Psoas muscle (tissue), 8 donors: ENCODE results near the gene PDE9A. TPM values are rescaled to one million over a fixed set of nuclear protein-coding genes. Genes with fewer than 3 reads are reported as not detected.

Source experiments
- ATAC-seq, 4 donors: fragments of 200-7000 bp; cut with Tn5 transposase; one replicate each; pipeline ENCODE4 v1.9.1; 2020; ENCODE audit warnings: moderate library complexity in 3 of 4, mild to moderate bottlenecking in 2 of 4
- DNase-seq, 2 donors: peaks; one replicate each; pipeline ENCODE4 v3.0.0-alpha.2; 2020
- H3K27ac ChIP-seq: fragments of 200-600 bp; one replicate; pipeline ENCODE4 v1.8.0; 2022
- H3K27me3 ChIP-seq, 3 donors: fragments of 200-600 bp in 1 of 3; one replicate each; pipeline versions ENCODE4 v1.6.1 to v1.8.0; 2013 to 2022; ENCODE audit warnings: low read length in 2 of 3, mild to moderate bottlenecking in 2 of 3, moderate library complexity in 1 of 3; ENCODE audit not compliant: insufficient read depth in 3 of 3
- H3K36me3 ChIP-seq, 2 donors: fragments of 200-600 bp in 1 of 2; one replicate each; pipeline versions ENCODE4 v1.6.1 to v1.8.0; 2013 to 2022; ENCODE audit warnings: low read depth in 1 of 2, mild to moderate bottlenecking in 1 of 2, moderate library complexity in 1 of 2; ENCODE audit not compliant: insufficient read depth in 1 of 2
- H3K4me1 ChIP-seq: fragments of 200-600 bp; one replicate; pipeline ENCODE4 v1.8.0; 2022
- H3K4me3 ChIP-seq: fragments of 200-600 bp; one replicate; pipeline ENCODE4 v1.8.0; 2022; ENCODE audit warnings: mild to moderate bottlenecking
- H3K9me3 ChIP-seq: fragments of 200-600 bp; one replicate; pipeline ENCODE4 v1.8.0; 2022
- CTCF ChIP-seq: fragments of 200-600 bp; IDR thresholded peaks from one replicate; pipeline ENCODE4 v1.8.0; 2022; ENCODE audit warnings: antibody characterized with exemption
- WGBS, 3 donors: extraction: QIAGEN DNeasy Blood & Tissue Kit; methylation state at CpG; one replicate each; pipeline versions ENCODE4 v1.1.6 to v1.1.7; 2013; 5-methylcytosine and 5-hydroxymethylcytosine counted together
- intact Hi-C, 2 donors: fragments of 100-400 bp; cut with DNase I; formaldehyde crosslinking; loops; one replicate each; pipeline versions ENCODE4 v1.11.0 to v1.14.2; 2022
- polyA plus RNA-seq, 3 donors: library from polyadenylated mRNA; stranded (reverse); fragments of 200-250 nt; gene quantifications; one replicate each; pipeline ENCODE4 v1.2.3, GENCODE V29; 2013
- total RNA-seq, 4 donors: library from RNA; stranded (reverse); fragmentation: NEBNext Ultra II Directional in 2 of 4; extraction: Animal tissue kit (Norgen Biotek cat#: 25700) in 2 of 4; gene quantifications; one replicate each; pipeline versions ENCODE4 v1.2.1 to v1.2.4, GENCODE V29; 2021 to 2023
- donor health status: healthy with polysubstance abuse.
- donor health status: DM: no; HTN: no; CAD: no; lungs with moderate emphysema.
- donor health status: Bipolar disorder and iron deficiency.
- donor health status: healthy.
- donor health status: DM: yes; HTN: yes; CAD: no.
- donor health status: DM: no; HTN: no; CAD: no.
- donor health status: DM: no; HTN: no; CAD: no.
- donor health status: DM: yes; HTN: yes; CAD: no.

PDE9A gene
- total and polyA plus RNA-seq, 7 donors: 1.2 to 4.3 (median 1.8) TPM

- no peak for ATAC-seq
- intact Hi-C loops: no loop called here
- Histone ChIP-seq H3K36me3 (no peaks in the 10 kb centered on the region), H3K27me3 (peaks cover 0 to 22% (median 0%) of the 10 kb centered on the region in 3 donors), H3K9me3 (no peaks in the 10 kb centered on the region), H3K4me1 (peaks cover 8% of the 10 kb centered on the region), H3K27ac (no peak overlapping the region), H3K4me3 (no peak overlapping the region)
- TF ChIP-seq CTCF: no peak
- 86 to 89% (median 88%) methylated on average over 12 of the region's 12 CpGs for WGBS, 3 donors
- DNase-seq: no peak
These were observed 83.4 kb downstream of the PDE9A start for GRCh38 chr21:42736646-42737350.

GRCh38 chr21:42737951-42738590 lies 84.7 kb downstream of the PDE9A start:
- no peak overlapping the region for H3K4me3 ChIP-seq

DNA sequence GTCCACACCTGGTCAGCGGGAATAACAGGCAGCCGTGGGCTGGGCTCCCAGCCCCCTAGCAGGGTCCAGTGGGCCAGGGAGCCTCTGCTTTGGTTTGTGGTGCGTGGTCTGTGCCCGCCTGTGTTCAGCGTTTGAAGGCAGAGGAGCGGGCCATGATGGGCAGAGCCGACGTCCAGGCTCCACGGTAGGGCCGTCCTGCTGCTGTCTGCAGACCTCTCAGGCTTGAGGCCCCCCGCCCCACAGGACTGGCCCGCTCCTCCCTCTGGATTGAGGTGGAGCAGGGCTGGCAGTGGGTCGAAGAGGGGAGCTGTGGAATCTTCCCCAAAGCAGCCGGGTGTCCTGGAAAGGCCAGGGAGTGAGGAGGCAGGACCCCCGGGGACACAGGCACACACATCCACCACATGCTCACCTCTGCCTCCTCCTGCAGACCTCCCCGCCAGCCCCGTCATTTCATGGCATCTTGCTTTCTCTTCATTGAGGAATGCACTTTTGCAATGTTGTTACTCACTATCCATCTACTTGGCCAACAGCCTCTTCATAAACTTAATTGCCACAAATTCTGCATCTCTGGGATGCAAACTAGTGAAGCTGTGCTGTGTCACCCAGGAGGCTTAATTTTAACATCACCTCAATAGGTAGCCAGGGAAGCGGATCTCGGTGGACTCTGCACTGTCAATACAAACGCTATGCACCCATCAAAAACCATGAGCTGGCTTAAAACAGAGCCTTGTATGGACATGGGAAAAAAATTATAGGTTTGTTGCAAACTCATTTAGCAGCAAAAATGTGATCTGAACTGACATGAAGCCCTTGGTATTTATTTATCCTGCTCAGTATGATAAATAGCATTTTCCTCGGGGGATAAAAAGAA lies 85.9 kb downstream of the PDE9A start:
- no peak overlapping the region for H3K4me3 ChIP-seq
- WGBS, 3 donors: 91 to 92% (median 92%) methylated on average over 20 to 21 of the region's 21 CpGs
- intact Hi-C loops: no loop called here
- peaks cover 8% of the 10 kb centered on the region for H3K4me1 ChIP-seq
- no peak for TF ChIP-seq CTCF
- peaks cover 0 to 26% (median 3%) of the 10 kb centered on the region in 3 donors for H3K27me3 ChIP-seq
- no peaks in the 10 kb centered on the region for H3K36me3 ChIP-seq
- ATAC-seq (no peak), DNase-seq (no peak)
- H3K9me3 ChIP-seq: no peaks in the 10 kb centered on the region
- no peak overlapping the region for H3K27ac ChIP-seq

More at GRCh38 chr21:42737951-42738590, 84.7 kb downstream of the PDE9A start:
- DNase-seq: peak; percentile 29 to 78
- peak overlapping the region; percentile 58 for H3K27ac ChIP-seq
- no peaks in the 10 kb centered on the region for H3K9me3 ChIP-seq
- intact Hi-C loops: no loop called here
- peak in 3 of 4 donors; percentile 41 to 76 (median 48) for ATAC-seq
- peaks cover 8% of the 10 kb centered on the region for H3K4me1 ChIP-seq
- 49 to 62% (median 57%) methylated on average over 16 of the region's 16 CpGs for WGBS, 3 donors
- no peaks in the 10 kb centered on the region for H3K36me3 ChIP-seq
- H3K27me3 ChIP-seq: peaks cover 0 to 26% (median 0%) of the 10 kb centered on the region in 3 donors
- TF ChIP-seq CTCF: no peak

- H3K27ac ChIP-seq: no peak overlapping the region
- DNase-seq (no peak), ATAC-seq (no peak)
- no peaks in the 10 kb centered on the region for H3K36me3 ChIP-seq
- H3K4me1 ChIP-seq: peaks cover 8% of the 10 kb centered on the region
- no peak overlapping the region for H3K4me3 ChIP-seq
- H3K27me3 ChIP-seq: peaks cover 0 to 28% (median 3%) of the 10 kb centered on the region in 3 donors
- TF ChIP-seq CTCF: no peak
- intact Hi-C loops: no loop called here
- no peaks in the 10 kb centered on the region for H3K9me3 ChIP-seq
- 94 to 98% (median 97%) methylated on average over 1 of the region's 1 CpG for WGBS, 3 donors
These were observed 87.0 kb downstream of the PDE9A start for GRCh38 chr21:42740405-42740909.
